Mucosa of descending colon (tissue), 3 donors: ENCODE data around the gene COL1A1. TPM values are rescaled to one million over a fixed set of nuclear protein-coding genes. Genes with fewer than 3 reads are reported as not detected.

ENCODE experiments used
- ATAC-seq: fragments of 200-7000 bp; cut with Tn5 transposase; one replicate; pipeline ENCODE4 v1.9.1; 2020; ENCODE audit warnings: mild to moderate bottlenecking, moderate library complexity
- DNase-seq, 3 donors: peaks; one replicate each; pipeline ENCODE4 v3.0.0-alpha.2; 2020
- H3K36me3 ChIP-seq: fragments of 200-600 bp; one replicate; pipeline ENCODE4 v1.8.0; 2021; ENCODE audit warnings: low read depth, mild to moderate bottlenecking
- H3K4me1 ChIP-seq: fragments of 200-600 bp; one replicate; pipeline ENCODE4 v1.8.0; 2021; ENCODE audit warnings: low read depth, mild to moderate bottlenecking
- H3K4me3 ChIP-seq: fragments of 200-600 bp; one replicate; pipeline ENCODE4 v1.8.0; 2021; ENCODE audit warnings: mild to moderate bottlenecking
- H3K9me3 ChIP-seq: fragments of 200-600 bp; one replicate; pipeline ENCODE4 v1.8.0; 2021; ENCODE audit warnings: mild to moderate bottlenecking
- intact Hi-C, 2 donors: fragments of 100-400 bp; cut with DNase I in 1 of 2; cut with micrococcal nuclease in 1 of 2; formaldehyde crosslinking; loops; one replicate each; pipeline versions ENCODE4 v1.11.0 to v1.11.1; 2022; cut with DNase I, micrococcal nuclease
- total RNA-seq, 3 donors: library from RNA; stranded (reverse); fragmentation: NEBNext Ultra II Directional in 2 of 3; extraction: Animal tissue kit (Norgen Biotek cat#: 25700) in 2 of 3; gene quantifications; one replicate each; pipeline versions ENCODE4 v1.2.1 to v1.2.4, GENCODE V29; 2021 to 2023
- TF ChIP-seq, protein P1 (sequence below): fragments of 200-600 bp; IDR thresholded peaks from one replicate; pipeline ENCODE4 v1.8.0; 2022; ENCODE audit warnings: antibody characterized with exemption, mild to moderate bottlenecking
- donor health status: DM: no; HTN: no; CAD: no; lungs with moderate emphysema.
- donor health status: DM: no; HTN: no; CAD: no.
- donor health status: DM: no; HTN: yes; CAD: no.

The COL1A1 gene
- total RNA-seq, 3 donors from 2014 or later = 53.0 to 248 (median 160) TPM

GRCh38 chr17:50213026-50214022 is 11.9 kb upstream of the COL1A1 start:
- TF ChIP-seq, protein P1, sequence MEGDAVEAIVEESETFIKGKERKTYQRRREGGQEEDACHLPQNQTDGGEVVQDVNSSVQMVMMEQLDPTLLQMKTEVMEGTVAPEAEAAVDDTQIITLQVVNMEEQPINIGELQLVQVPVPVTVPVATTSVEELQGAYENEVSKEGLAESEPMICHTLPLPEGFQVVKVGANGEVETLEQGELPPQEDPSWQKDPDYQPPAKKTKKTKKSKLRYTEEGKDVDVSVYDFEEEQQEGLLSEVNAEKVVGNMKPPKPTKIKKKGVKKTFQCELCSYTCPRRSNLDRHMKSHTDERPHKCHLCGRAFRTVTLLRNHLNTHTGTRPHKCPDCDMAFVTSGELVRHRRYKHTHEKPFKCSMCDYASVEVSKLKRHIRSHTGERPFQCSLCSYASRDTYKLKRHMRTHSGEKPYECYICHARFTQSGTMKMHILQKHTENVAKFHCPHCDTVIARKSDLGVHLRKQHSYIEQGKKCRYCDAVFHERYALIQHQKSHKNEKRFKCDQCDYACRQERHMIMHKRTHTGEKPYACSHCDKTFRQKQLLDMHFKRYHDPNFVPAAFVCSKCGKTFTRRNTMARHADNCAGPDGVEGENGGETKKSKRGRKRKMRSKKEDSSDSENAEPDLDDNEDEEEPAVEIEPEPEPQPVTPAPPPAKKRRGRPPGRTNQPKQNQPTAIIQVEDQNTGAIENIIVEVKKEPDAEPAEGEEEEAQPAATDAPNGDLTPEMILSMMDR = no peak
- Histone ChIP-seq H3K4me3 (no peak overlapping the region), H3K4me1 (no peaks in the 10 kb centered on the region), H3K36me3 (no peaks in the 10 kb centered on the region), H3K9me3 (no peaks in the 10 kb centered on the region)
- intact Hi-C loops = no loop called here
- DNase-seq (no peak), ATAC-seq (peak; percentile 30)

DNA sequence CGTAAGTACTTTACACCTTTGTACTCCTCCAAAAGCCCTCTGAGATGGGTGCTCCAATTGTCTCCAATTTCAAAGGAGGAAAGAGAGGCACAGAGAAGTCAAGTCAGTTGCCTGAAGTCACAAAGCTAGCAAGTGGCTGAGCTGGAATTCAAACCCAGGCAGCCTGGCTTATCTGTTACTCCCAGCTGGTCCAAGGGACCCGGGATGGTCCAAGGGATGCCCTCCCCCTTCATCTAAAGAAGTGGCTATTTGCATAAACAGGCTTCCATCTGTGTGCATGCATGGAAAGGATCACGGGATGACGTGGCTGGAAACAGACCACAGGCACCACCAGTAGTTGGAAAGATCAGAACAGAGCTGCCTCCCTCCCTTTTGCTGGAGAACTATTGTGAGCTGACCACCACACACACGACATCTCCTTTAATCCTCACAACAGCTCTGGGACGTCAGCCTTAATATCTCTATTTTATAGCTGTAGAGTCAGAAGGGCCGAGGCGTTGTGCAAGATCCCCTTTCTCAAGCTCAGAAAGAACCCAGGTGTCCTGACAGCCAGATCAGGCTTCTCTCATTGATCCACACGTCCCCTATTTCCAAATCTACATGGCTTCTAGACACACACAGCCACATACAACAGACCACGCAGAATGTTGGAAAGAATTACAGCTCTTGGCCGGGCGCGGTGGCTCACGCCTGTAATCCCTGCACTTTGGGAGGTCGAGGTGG is 10.9 kb upstream of the COL1A1 start:
- peak in 1 of 3 donors; percentile 25 for DNase-seq
- Histone ChIP-seq H3K4me1 (no peaks in the 10 kb centered on the region), H3K4me3 (no peak overlapping the region), H3K9me3 (no peaks in the 10 kb centered on the region), H3K36me3 (no peaks in the 10 kb centered on the region)
- TF ChIP-seq, protein P1 = no peak
- intact Hi-C loops = no loop called here
- ATAC-seq = peak; percentile 16

DNA sequence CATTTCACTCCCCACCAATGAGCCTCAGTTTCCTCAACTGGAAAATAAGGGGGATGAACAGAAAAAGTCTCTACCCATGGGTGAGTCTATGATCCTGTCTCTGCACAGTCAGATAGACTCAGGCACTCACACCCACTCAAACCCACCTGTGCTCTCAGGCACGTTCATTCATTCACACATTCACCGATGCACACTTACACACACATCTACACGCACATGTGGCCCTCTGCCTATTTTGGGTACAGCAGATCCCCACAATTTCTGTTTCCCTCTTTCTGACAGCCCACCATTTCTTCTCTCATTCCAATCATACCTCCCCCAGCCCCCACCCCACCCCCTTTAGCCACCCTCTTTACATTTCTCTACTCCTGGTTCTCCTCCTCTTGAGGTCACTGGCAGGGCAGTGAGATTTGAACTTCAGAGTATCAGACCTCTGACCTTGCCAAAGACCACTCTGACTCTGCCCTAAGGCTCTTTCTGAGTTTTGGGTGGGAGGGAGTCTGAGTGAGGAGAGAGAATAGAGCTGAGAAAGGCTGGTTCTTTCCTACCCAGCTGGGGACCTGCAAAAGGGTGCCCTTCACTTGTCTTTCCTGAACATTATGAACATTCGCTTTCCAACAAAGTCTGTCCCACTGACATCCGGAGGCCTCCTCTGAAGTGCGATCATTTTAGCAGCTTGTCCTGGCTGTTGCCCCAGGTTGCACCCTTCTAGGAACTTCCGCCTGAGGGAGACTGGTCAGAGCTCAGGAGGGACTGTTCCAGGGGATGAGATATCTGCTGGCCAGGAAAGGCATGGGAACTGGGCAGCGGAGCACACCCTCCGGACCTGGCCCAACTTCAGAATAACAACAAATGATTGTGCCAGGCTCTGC is 10.1 kb upstream of the COL1A1 start:
- H3K9me3 ChIP-seq = no peaks in the 10 kb centered on the region
- intact Hi-C loops = no loop called here
- H3K4me1 ChIP-seq = no peaks in the 10 kb centered on the region
- H3K4me3 ChIP-seq = no peak overlapping the region
- H3K36me3 ChIP-seq = no peaks in the 10 kb centered on the region
- TF ChIP-seq, protein P1 = no peak
- ATAC-seq (no peak), DNase-seq (no peak)

GRCh38 chr17:50210240-50211225 is 9.1 kb upstream of the COL1A1 start:
- Histone ChIP-seq H3K4me1 (no peaks in the 10 kb centered on the region), H3K9me3 (no peaks in the 10 kb centered on the region)
- intact Hi-C loops = no loop called here

More at GRCh38 chr17:50210240-50211225, 9.1 kb upstream of the COL1A1 start:
- DNase-seq = peak; percentile 48 to 81 (median 56)
- Histone ChIP-seq H3K4me3 (no peak overlapping the region), H3K36me3 (no peaks in the 10 kb centered on the region)
- peak; percentile 58 for ATAC-seq
- TF ChIP-seq, protein P1 = no peak
